ENCODE measurements around the gene TBC1D1. TPM values are rescaled to one million over a fixed set of nuclear protein-coding genes. Genes with fewer than 3 reads are reported as not detected.

The TBC1D1 gene
- total RNA-seq, 1 donor from 2014 or later, result 54.5 TPM

GRCh38 chr4:38177641-38178391 lies 286.9 kb downstream of the TBC1D1 start:
- Histone ChIP-seq H3K4me3 (ENCODE audit: insufficient read depth, low read depth, low read length) (no peak overlapping the region), H4K20me1 (ENCODE audit: insufficient read depth, low read length) (no peaks in the 10 kb centered on the region), H3K79me2 (ENCODE audit: insufficient read depth, low read length) (no peaks in the 10 kb centered on the region), H3K9ac (ENCODE audit: low read length) (no peak overlapping the region), H3K4me2 (ENCODE audit: low read length) (no peak overlapping the region), H3K36me3 (ENCODE audit: insufficient read depth, low read length) (no peaks in the 10 kb centered on the region), H3K4me1 (ENCODE audit: insufficient read depth, low read length) (peaks cover 22% of the 10 kb centered on the region), H3K27me3 (ENCODE audit: insufficient read depth, low read length) (no peaks in the 10 kb centered on the region), H2AFZ (ENCODE audit: low read depth, low read length) (no peak overlapping the region), H3K9me3 (ENCODE audit: insufficient read depth, low read depth, low read length) (no peaks in the 10 kb centered on the region), H3K27ac (ENCODE audit: low read depth, low read length) (no peak overlapping the region)
- H3K27me3 Mint-ChIP-seq (ENCODE audit: low read depth, unreplicated experiment), result no peaks in the 10 kb centered on the region
- peaks cover 19% of the 10 kb centered on the region for H3K4me1 Mint-ChIP-seq (ENCODE audit: low read depth, unreplicated experiment)
- no peak overlapping the region for H3K27ac Mint-ChIP-seq (ENCODE audit: unreplicated experiment)
- FAIRE-seq, result no peak
- H3K9me3 Mint-ChIP-seq (ENCODE audit: unreplicated experiment), result no peaks in the 10 kb centered on the region
- no peak overlapping the region for H3K4me3 Mint-ChIP-seq (ENCODE audit: unreplicated experiment)
- TF ChIP-seq EZH2 (IDR thresholded peaks at IDR 0.05; ENCODE audit: insufficient read depth, low read length), result no peak
- TF ChIP-seq CTCF (IDR thresholded peaks at IDR 0.05; ENCODE audit: insufficient read depth, low read depth, low read length), result no peak
- no peak for DNase-seq (ENCODE audit: low read depth)
- no peaks in the 10 kb centered on the region for H3K36me3 Mint-ChIP-seq (ENCODE audit: low read depth, unreplicated experiment)

- peaks cover 22% of the 10 kb centered on the region for H3K4me1 ChIP-seq (ENCODE audit: insufficient read depth, low read length)
- no peak for TF ChIP-seq EZH2 (IDR thresholded peaks at IDR 0.05; ENCODE audit: insufficient read depth, low read length)
- no peak for TF ChIP-seq CTCF (IDR thresholded peaks at IDR 0.05; ENCODE audit: insufficient read depth, low read depth, low read length)
- H3K79me2 ChIP-seq (ENCODE audit: insufficient read depth, low read length), result no peaks in the 10 kb centered on the region
- no peaks in the 10 kb centered on the region for H4K20me1 ChIP-seq (ENCODE audit: insufficient read depth, low read length)
- no peak overlapping the region for H3K27ac ChIP-seq (ENCODE audit: low read depth, low read length)
- Mint-ChIP-seq H3K9me3 (ENCODE audit: unreplicated experiment) (no peaks in the 10 kb centered on the region), H3K4me1 (ENCODE audit: low read depth, unreplicated experiment) (peaks cover 19% of the 10 kb centered on the region), H3K4me3 (ENCODE audit: unreplicated experiment) (no peak overlapping the region), H3K27ac (ENCODE audit: unreplicated experiment) (no peak overlapping the region), H3K36me3 (ENCODE audit: low read depth, unreplicated experiment) (no peaks in the 10 kb centered on the region), H3K27me3 (ENCODE audit: low read depth, unreplicated experiment) (no peaks in the 10 kb centered on the region)
- DNase-seq (ENCODE audit: low read depth) (no peak), FAIRE-seq (no peak)
- H3K9me3 ChIP-seq (ENCODE audit: insufficient read depth, low read depth, low read length), result no peaks in the 10 kb centered on the region
- no peak overlapping the region for H3K9ac ChIP-seq (ENCODE audit: low read length)
- no peak overlapping the region for H3K4me3 ChIP-seq (ENCODE audit: insufficient read depth, low read depth, low read length)
- no peak overlapping the region for H3K4me2 ChIP-seq (ENCODE audit: low read length)
- no peaks in the 10 kb centered on the region for H3K36me3 ChIP-seq (ENCODE audit: insufficient read depth, low read length)
- no peaks in the 10 kb centered on the region for H3K27me3 ChIP-seq (ENCODE audit: insufficient read depth, low read length)
- no peak overlapping the region for H2AFZ ChIP-seq (ENCODE audit: low read depth, low read length)
These were observed 287.6 kb downstream of the TBC1D1 start for GRCh38 chr4:38178392-38178995.

Data from astrocyte (in vitro differentiated cells and primary cell).